Measurements from ENCODE around the gene MINDY1. TPM values are rescaled to one million over a fixed set of nuclear protein-coding genes. Genes with fewer than 3 reads are reported as not detected.
A peak's percentile ranks its signal among the peaks of the same experiment; 100 is the strongest.

MINDY1 gene
- total RNA-seq, 1 donor from 2014 or later = 13.5 TPM

- DNase-seq (ENCODE audit: low spot score) = no peak
Observed at GRCh38 chr1:150967936-150968335, 38.8 kb downstream of the MINDY1 start.

GRCh38 chr1:150966011-150966410 is 40.7 kb downstream of the MINDY1 start:
- DNase-seq (ENCODE audit: low spot score) = no peak

- DNase-seq (ENCODE audit: low spot score) = no peak
Observed at GRCh38 chr1:150965605-150966004, 41.1 kb downstream of the MINDY1 start.

- no peak for DNase-seq (ENCODE audit: low spot score)
Observed at GRCh38 chr1:150964164-150964489, 42.6 kb downstream of the MINDY1 start.

GRCh38 chr1:150963321-150964163 is 43.2 kb downstream of the MINDY1 start:
- DNase-seq (ENCODE audit: low spot score) = no peak

- peak; percentile 28 for DNase-seq (ENCODE audit: low spot score)
Observed at GRCh38 chr1:150961756-150962155, 44.9 kb downstream of the MINDY1 start.

GRCh38 chr1:150960646-150961045 is 46.1 kb downstream of the MINDY1 start:
- DNase-seq (ENCODE audit: low spot score) = no peak

GRCh38 chr1:150957666-150958065 is 49.0 kb downstream of the MINDY1 start:
- no peak for DNase-seq (ENCODE audit: low spot score)

GRCh38 chr1:150955280-150955679 is 51.4 kb downstream of the MINDY1 start:
- no peak for DNase-seq (ENCODE audit: low spot score)

- DNase-seq (ENCODE audit: low spot score) = no peak
Observed at GRCh38 chr1:150954708-150955107, 52.0 kb downstream of the MINDY1 start.

Other genes starting within 250 kb of the MINDY1 start
- 64.5 TPM for gene CTSS, start 241.1 kb downstream of the MINDY1 start, total RNA-seq (ENCODE audit: insufficient read depth, low replicate concordance)
- 7.0 TPM for gene CTSK, start 198.6 kb downstream of the MINDY1 start, total RNA-seq (ENCODE audit: insufficient read depth, low replicate concordance)
- gene ARNT, start 130.3 kb downstream of the MINDY1 start, total RNA-seq (ENCODE audit: insufficient read depth, low replicate concordance) = 35.4 TPM
- gene CTXND2, start 119.8 kb downstream of the MINDY1 start, total RNA-seq (ENCODE audit: insufficient read depth, low replicate concordance) = not detected
- 38.8 TPM for gene SETDB1, start 80.5 kb downstream of the MINDY1 start, total RNA-seq (ENCODE audit: insufficient read depth, low replicate concordance)
- 55.9 TPM for gene CERS2, start 32.1 kb downstream of the MINDY1 start, total RNA-seq (ENCODE audit: insufficient read depth, low replicate concordance)
- gene ANXA9, start 24.6 kb downstream of the MINDY1 start, total RNA-seq (ENCODE audit: insufficient read depth, low replicate concordance) = not detected
- gene PRUNE1, start 1.5 kb upstream of the MINDY1 start, total RNA-seq (ENCODE audit: insufficient read depth, low replicate concordance) = 22.6 TPM
- gene BNIPL, start 29.7 kb upstream of the MINDY1 start, total RNA-seq (ENCODE audit: insufficient read depth, low replicate concordance) = 13.7 TPM
- gene C1orf56, start 40.8 kb upstream of the MINDY1 start, total RNA-seq (ENCODE audit: insufficient read depth, low replicate concordance) = 2.4 TPM
- 33.5 TPM for gene CDC42SE1, start 52.7 kb upstream of the MINDY1 start, total RNA-seq (ENCODE audit: insufficient read depth, low replicate concordance)
- 4.1 TPM for gene MLLT11, start 53.5 kb upstream of the MINDY1 start, total RNA-seq (ENCODE audit: insufficient read depth, low replicate concordance)
- 11.1 TPM for gene GABPB2, start 63.9 kb upstream of the MINDY1 start, total RNA-seq (ENCODE audit: insufficient read depth, low replicate concordance)
- 4.8 TPM for gene SEMA6C, start 139.7 kb upstream of the MINDY1 start, total RNA-seq (ENCODE audit: insufficient read depth, low replicate concordance)
- gene TNFAIP8L2, start 149.7 kb upstream of the MINDY1 start, total RNA-seq (ENCODE audit: insufficient read depth, low replicate concordance) = 2.2 TPM
- gene LYSMD1, start 159.0 kb upstream of the MINDY1 start, total RNA-seq (ENCODE audit: insufficient read depth, low replicate concordance) = 4.8 TPM
- gene SCNM1, start 159.2 kb upstream of the MINDY1 start, total RNA-seq (ENCODE audit: insufficient read depth, low replicate concordance) = 10.1 TPM
- gene TMOD4, start 169.1 kb upstream of the MINDY1 start, total RNA-seq (ENCODE audit: insufficient read depth, low replicate concordance) = not detected
- 61.4 TPM for gene VPS72, start 183.3 kb upstream of the MINDY1 start, total RNA-seq (ENCODE audit: insufficient read depth, low replicate concordance)
- gene PIP5K1A, start 191.7 kb upstream of the MINDY1 start, total RNA-seq (ENCODE audit: insufficient read depth, low replicate concordance) = 61.9 TPM
- gene PSMD4, start 247.8 kb upstream of the MINDY1 start, total RNA-seq (ENCODE audit: insufficient read depth, low replicate concordance) = 134 TPM